Measurements from ENCODE around the gene DBR1.

Gene DBR1

GRCh38 chr3:138114988-138115971 lies 59.4 kb downstream of the DBR1 start, which contains the start of gene DZIP1L:
TSS of gene DZIP1L (minus strand) at chr3:138115608. CDS start at chr3:138103971, 11,637 bp downstream.
- peak; percentile 45 for DNase-seq

- no peak for DNase-seq
Observed at GRCh38 chr3:138114431-138114918, 60.2 kb downstream of the DBR1 start.

- peak; percentile 33 for DNase-seq
Observed at GRCh38 chr3:138113326-138113725, 61.4 kb downstream of the DBR1 start.

GRCh38 chr3:138112362-138112761 lies 62.4 kb downstream of the DBR1 start:
- DNase-seq = no peak

All from NCI-H510A treated with DMSO at 0.1 percent for 48 hours (cell line).